NCI-H1694 treated with DMSO at 0.1 percent for 48 hours (cell line): Measurements from ENCODE around the gene CNN1.
A peak's percentile ranks its signal among the peaks of the same experiment; 100 is the strongest.

Source experiments
- DNase-seq: peaks from one replicate; lab custom pipeline; 2025; lab: John Stamatoyannopoulos, UW

Gene CNN1

GRCh38 chr19:11534538-11534937, 4.1 kb upstream of the CNN1 start:
- DNase-seq, result no peak

- DNase-seq, result no peak
Observed at GRCh38 chr19:11534948-11535347, 3.7 kb upstream of the CNN1 start.

- peak; percentile 29 for DNase-seq
Observed at GRCh38 chr19:11535792-11536595, 2.7 kb upstream of the CNN1 start.

- DNase-seq, result no peak
Observed at GRCh38 chr19:11539495-11540365, 1.1 kb downstream of the CNN1 start.

- DNase-seq, result no peak
Observed at GRCh38 chr19:11540645-11541044, 2.0 kb downstream of the CNN1 start.

GRCh38 chr19:11541238-11541637, 2.6 kb downstream of the CNN1 start:
- DNase-seq, result no peak

GRCh38 chr19:11547929-11548700, 9.5 kb downstream of the CNN1 start:
- no peak for DNase-seq

GRCh38 chr19:11549386-11549953, 10.8 kb downstream of the CNN1 start:
- DNase-seq, result no peak

- no peak for DNase-seq
Observed at GRCh38 chr19:11550265-11550664, 11.6 kb downstream of the CNN1 start.

- no peak for DNase-seq
Observed at GRCh38 chr19:11551603-11552235, 13.1 kb downstream of the CNN1 start.

- DNase-seq, result no peak
Observed at GRCh38 chr19:11552666-11553372, 14.2 kb downstream of the CNN1 start.

- no peak for DNase-seq
Observed at GRCh38 chr19:11554160-11554559, 15.5 kb downstream of the CNN1 start.

- DNase-seq, result no peak
Observed at GRCh38 chr19:11555246-11555645, 16.6 kb downstream of the CNN1 start.

- DNase-seq, result no peak
Observed at GRCh38 chr19:11556634-11557420, 18.2 kb downstream of the CNN1 start.

GRCh38 chr19:11558881-11559828, 20.5 kb downstream of the CNN1 start, which contains the start of gene ELOF1:
Gene ELOF1 (minus strand): TSS chr19:11559230. CDS start chr19:11554347, 4,883 bp downstream.
- peak; percentile 88 for DNase-seq

GRCh38 chr19:11560404-11561051, 21.9 kb downstream of the CNN1 start:
- peak; percentile 85 for DNase-seq

- no peak for DNase-seq
Observed at GRCh38 chr19:11563532-11563931, 24.9 kb downstream of the CNN1 start.
